ENCODE results near the gene PLAC1. TPM values are rescaled to one million over a fixed set of nuclear protein-coding genes. Genes with fewer than 3 reads are reported as not detected.

Gene PLAC1
- total and polyA plus RNA-seq, 2 donors, result 0.23 to 14.5 TPM

- DNase-seq (ENCODE audit: extremely low spot score), result no peak
- H3K4me3 ChIP-seq (ENCODE audit: low read depth, low read length), result no peak overlapping the region
- WGBS, result 96% methylated on average over 5 of the region's 5 CpGs
- no peaks in the 10 kb centered on the region for H3K4me1 ChIP-seq (ENCODE audit: insufficient read depth)
- H3K27ac ChIP-seq (ENCODE audit: low read depth), result no peak overlapping the region
- no peaks in the 10 kb centered on the region for H3K36me3 ChIP-seq (ENCODE audit: insufficient read depth)
Measured at GRCh38 chrX:134526399-134526798, 131.9 kb downstream of the PLAC1 start.

- Histone ChIP-seq H3K36me3 (ENCODE audit: insufficient read depth) (no peaks in the 10 kb centered on the region), H3K4me1 (ENCODE audit: insufficient read depth) (no peaks in the 10 kb centered on the region), H3K4me3 (ENCODE audit: low read depth, low read length) (no peak overlapping the region), H3K27ac (ENCODE audit: low read depth) (no peak overlapping the region)
- DNase-seq (ENCODE audit: extremely low spot score), result no peak
- 83% methylated on average over 15 of the region's 15 CpGs for WGBS
Measured at GRCh38 chrX:134525086-134525792, 133.0 kb downstream of the PLAC1 start.

DNA sequence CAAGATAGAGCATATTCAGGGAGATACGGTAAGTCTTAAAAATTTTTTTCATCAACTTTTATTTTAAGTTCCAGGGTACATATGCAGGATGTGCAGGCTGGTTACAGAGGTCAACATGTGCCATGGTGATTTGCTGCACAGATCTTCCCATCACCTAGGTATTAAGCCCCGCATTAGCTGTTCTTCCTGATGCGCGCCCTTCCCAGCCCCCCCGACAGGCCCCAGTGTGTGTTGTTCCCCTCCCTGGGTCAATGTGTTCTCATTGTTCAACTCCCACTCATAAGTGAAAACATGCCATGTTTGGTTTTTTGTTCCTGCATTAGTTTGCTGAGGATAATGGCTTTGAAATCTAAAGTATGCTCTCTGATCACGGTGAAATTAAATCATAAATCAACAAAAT is 134.1 kb downstream of the PLAC1 start:
- 89% methylated on average over 6 of the region's 6 CpGs for WGBS
- Histone ChIP-seq H3K4me3 (ENCODE audit: low read depth, low read length) (no peak overlapping the region), H3K4me1 (ENCODE audit: insufficient read depth) (no peaks in the 10 kb centered on the region), H3K36me3 (ENCODE audit: insufficient read depth) (no peaks in the 10 kb centered on the region), H3K27ac (ENCODE audit: low read depth) (no peak overlapping the region)
- no peak for DNase-seq (ENCODE audit: extremely low spot score)

DNA sequence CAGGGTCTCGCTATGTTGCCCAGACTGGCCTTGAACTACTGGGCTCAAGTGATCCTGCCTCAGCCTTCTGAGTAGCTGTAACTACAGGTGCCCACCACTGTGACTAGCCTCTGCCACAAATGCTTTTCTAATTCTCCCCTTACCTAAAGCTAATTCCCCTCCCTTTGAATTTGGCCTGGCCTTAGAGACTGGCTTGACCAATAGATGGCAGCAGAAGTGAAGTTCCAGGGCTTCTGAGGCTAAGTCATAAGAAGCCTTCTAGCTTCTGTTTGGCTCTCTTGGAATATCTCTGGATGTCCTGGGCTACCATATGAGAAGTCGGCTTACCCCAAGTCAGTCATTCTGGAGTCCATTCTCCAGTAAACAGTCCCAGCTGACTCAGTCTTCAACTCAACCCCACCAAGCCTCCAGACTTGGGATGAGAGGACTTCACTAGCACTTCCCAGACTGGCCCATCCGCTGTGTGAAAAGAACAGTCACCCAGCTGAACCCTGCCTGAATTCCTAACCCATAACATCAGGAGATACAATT is 137.3 kb downstream of the PLAC1 start:
- DNase-seq (ENCODE audit: extremely low spot score), result no peak
- Histone ChIP-seq H3K4me1 (ENCODE audit: insufficient read depth) (no peaks in the 10 kb centered on the region), H3K27ac (ENCODE audit: low read depth) (no peak overlapping the region), H3K4me3 (ENCODE audit: low read depth, low read length) (no peak overlapping the region), H3K36me3 (ENCODE audit: insufficient read depth) (no peaks in the 10 kb centered on the region)
- 81% methylated on average over 3 of the region's 3 CpGs for WGBS

Small RNA genes within 50 kb of the gene (small RNA-seq; reads per million reads assigned to genes)
- gene AC004383.1, result not detected
- 1.1 reads per million, percentile 77 among the genes with 10 or more reads in this experiment for gene MIR450A1
- 3.0 reads per million, percentile 90 among the genes with 10 or more reads in this experiment for gene MIR450A2
- 553 reads per million, percentile 98 among the genes with 10 or more reads in this experiment for gene MIR450B
- gene MIR503, result 39.6 reads per million, percentile 96 among the genes with 10 or more reads in this experiment
- gene MIR542, result 179 reads per million, percentile 98 among the genes with 10 or more reads in this experiment

Other genes starting within 250 kb of the PLAC1 start
- 19.4 TPM for gene HPRT1, start 198.3 kb downstream of the PLAC1 start, total RNA-seq
- gene HPRT1, start 198.3 kb downstream of the PLAC1 start, polyA plus RNA-seq, result 21.9 TPM
- 23.2 TPM for gene PABIR2, start 138.7 kb upstream of the PLAC1 start, total RNA-seq
- gene PABIR2, start 138.7 kb upstream of the PLAC1 start, polyA plus RNA-seq, result 21.3 TPM

All from urinary bladder (tissue), 4 donors.